HEK293T (cell line): Measurements from ENCODE around the gene IFIH1.

Experiments used
- ARNT ChIP-seq: fragments of 450-650 bp; IDR thresholded peaks from 2 replicates; pipeline ENCODE4 v1.6.1; 2017; ENCODE audit warnings: mild to moderate bottlenecking
- BHLHE40 ChIP-seq: fragments of 450-650 bp; IDR thresholded peaks from 2 replicates; pipeline ENCODE4 v1.6.1; 2016; ENCODE audit warnings: mild to moderate bottlenecking, moderate library complexity, borderline replicate concordance
- ELF4 ChIP-seq: fragments of 450-650 bp; IDR thresholded peaks from 2 replicates; pipeline ENCODE4 v1.6.1; 2017; ENCODE audit warnings: antibody characterized with exemption
- FOXK2 ChIP-seq: fragments of 450-650 bp; IDR thresholded peaks from 2 replicates; pipeline ENCODE4 v1.6.1; 2016; ENCODE audit warnings: mild to moderate bottlenecking
- FOXM1 ChIP-seq: fragments of 450-650 bp; IDR thresholded peaks from 2 replicates; pipeline ENCODE4 v1.6.1; 2017; ENCODE audit warnings: mild to moderate bottlenecking, borderline replicate concordance
- HDGF ChIP-seq: fragments of 450-650 bp; IDR thresholded peaks from 2 replicates; pipeline ENCODE4 v1.6.1; 2017; ENCODE audit warnings: antibody characterized with exemption, borderline replicate concordance
- NFRKB ChIP-seq: fragments of 450-650 bp; IDR thresholded peaks from 2 replicates; pipeline ENCODE4 v1.6.1; 2016; ENCODE audit warnings: mild to moderate bottlenecking, moderate library complexity
- PKNOX1 ChIP-seq: fragments of 450-650 bp; IDR thresholded peaks from 2 replicates; pipeline ENCODE4 v1.6.1; 2016
- SUZ12 ChIP-seq: fragments of 450-650 bp; IDR thresholded peaks from 2 replicates; pipeline ENCODE4 v1.6.1; 2016; ENCODE audit warnings: mild to moderate bottlenecking
- TARDBP ChIP-seq: fragments of 450-650 bp; IDR thresholded peaks from 2 replicates; pipeline ENCODE4 v1.6.1; 2016
- ZNF384 ChIP-seq: fragments of 450-650 bp; IDR thresholded peaks from 2 replicates; pipeline ENCODE4 v1.6.1; 2016

GRCh38 chr2:162277381-162277780 lies 41.1 kb downstream of the IFIH1 start:
- TF ChIP-seq NFRKB: no peak
- TF ChIP-seq ELF4: no peak
- TF ChIP-seq SUZ12: no peak
- no peak for TF ChIP-seq TARDBP
- TF ChIP-seq ZNF384: no peak
- TF ChIP-seq BHLHE40: no peak
- TF ChIP-seq ARNT: no peak
- no peak for TF ChIP-seq HDGF
- no peak for TF ChIP-seq FOXM1
- TF ChIP-seq FOXK2: no peak
- TF ChIP-seq PKNOX1: no peak
